AG09319 (cell line): Measurements from ENCODE around the gene NPHS1.

ENCODE experiments used
- DNase-seq: peaks from one replicate; pipeline ENCODE4 v3.0.0-alpha.2; 2010; ENCODE audit warnings: low read depth; ENCODE audit errors: extremely low read depth
- TF ChIP-seq, protein P1 (sequence below): IDR thresholded peaks from 2 replicates; pipeline ENCODE4 v1.5.1; 2011; ENCODE audit warnings: low read depth, mild to moderate bottlenecking, inconsistent platforms, low read length, moderate library complexity

NPHS1 gene

DNA sequence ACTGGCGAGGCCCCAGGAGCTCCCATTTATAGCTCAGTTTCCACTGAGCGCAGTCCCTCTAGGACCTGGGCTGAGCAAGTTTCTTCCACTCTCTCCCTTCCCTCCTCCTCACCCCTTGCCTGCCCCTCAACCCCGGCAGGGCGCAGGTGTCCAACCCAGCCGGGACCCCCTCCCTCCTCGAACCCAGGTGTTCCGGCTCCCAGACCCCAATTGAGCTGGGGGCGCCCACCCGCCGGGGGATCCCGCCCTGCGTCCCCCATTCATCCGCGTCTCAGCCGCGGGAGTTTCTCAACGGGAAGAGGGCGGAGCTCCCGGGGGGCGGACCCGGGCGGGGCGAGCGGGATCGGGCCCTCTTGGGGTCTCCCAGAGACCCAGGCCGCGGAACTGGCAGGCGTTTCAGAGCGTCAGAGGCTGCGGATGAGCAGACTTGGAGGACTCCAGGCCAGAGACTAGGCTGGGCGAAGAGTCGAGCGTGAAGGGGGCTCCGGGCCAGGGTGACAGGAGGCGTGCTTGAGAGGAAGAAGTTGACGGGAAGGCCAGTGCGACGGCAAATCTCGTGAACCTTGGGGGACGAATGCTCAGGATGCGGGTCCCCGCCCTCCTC is 4.3 kb upstream of the NPHS1 start, which contains the start of gene KIRREL2:
Gene KIRREL2 (plus strand): TSS at position 366 of the 604 bp plus-strand sequence. CDS start 209 bp downstream, at position 575.
- no peak for DNase-seq
- TF ChIP-seq, protein P1, sequence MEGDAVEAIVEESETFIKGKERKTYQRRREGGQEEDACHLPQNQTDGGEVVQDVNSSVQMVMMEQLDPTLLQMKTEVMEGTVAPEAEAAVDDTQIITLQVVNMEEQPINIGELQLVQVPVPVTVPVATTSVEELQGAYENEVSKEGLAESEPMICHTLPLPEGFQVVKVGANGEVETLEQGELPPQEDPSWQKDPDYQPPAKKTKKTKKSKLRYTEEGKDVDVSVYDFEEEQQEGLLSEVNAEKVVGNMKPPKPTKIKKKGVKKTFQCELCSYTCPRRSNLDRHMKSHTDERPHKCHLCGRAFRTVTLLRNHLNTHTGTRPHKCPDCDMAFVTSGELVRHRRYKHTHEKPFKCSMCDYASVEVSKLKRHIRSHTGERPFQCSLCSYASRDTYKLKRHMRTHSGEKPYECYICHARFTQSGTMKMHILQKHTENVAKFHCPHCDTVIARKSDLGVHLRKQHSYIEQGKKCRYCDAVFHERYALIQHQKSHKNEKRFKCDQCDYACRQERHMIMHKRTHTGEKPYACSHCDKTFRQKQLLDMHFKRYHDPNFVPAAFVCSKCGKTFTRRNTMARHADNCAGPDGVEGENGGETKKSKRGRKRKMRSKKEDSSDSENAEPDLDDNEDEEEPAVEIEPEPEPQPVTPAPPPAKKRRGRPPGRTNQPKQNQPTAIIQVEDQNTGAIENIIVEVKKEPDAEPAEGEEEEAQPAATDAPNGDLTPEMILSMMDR, result no peak

DNA sequence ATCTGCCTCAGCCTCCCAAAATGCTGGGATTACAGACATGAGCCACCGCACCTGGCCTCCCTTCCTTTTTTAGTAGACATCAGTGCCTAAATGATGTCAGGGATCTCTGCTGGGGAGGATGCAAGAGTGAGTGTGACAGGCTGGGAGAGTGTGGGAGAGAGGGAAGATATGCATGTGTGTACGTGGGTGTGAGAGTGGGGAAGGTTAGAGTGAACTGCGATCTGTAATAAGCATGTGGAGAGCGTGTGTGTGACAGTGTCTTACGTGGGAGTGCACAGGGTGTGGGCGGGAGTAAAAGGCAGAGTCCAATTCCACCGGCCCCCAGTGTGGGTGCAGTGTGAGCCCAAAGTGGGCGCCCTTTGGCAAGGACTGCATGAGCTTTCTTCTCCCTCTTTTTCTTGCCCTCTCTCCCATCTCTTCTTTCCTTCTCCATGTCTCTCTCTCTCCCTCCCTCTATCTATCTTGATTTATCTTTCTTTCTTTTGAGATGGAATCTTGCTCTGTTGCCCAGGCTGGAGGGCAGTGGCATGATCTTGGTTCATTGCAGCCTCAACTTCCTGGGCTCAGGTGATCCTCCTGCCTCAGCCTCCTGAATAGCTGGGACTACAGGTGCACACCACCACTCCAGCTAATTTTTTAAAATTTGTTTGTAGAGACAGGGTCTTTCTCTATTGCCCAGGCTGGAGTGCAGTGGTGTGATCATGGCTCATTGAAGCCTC is 893 bp upstream of the NPHS1 start:
- no peak for DNase-seq
- TF ChIP-seq, protein P1, result no peak

DNA sequence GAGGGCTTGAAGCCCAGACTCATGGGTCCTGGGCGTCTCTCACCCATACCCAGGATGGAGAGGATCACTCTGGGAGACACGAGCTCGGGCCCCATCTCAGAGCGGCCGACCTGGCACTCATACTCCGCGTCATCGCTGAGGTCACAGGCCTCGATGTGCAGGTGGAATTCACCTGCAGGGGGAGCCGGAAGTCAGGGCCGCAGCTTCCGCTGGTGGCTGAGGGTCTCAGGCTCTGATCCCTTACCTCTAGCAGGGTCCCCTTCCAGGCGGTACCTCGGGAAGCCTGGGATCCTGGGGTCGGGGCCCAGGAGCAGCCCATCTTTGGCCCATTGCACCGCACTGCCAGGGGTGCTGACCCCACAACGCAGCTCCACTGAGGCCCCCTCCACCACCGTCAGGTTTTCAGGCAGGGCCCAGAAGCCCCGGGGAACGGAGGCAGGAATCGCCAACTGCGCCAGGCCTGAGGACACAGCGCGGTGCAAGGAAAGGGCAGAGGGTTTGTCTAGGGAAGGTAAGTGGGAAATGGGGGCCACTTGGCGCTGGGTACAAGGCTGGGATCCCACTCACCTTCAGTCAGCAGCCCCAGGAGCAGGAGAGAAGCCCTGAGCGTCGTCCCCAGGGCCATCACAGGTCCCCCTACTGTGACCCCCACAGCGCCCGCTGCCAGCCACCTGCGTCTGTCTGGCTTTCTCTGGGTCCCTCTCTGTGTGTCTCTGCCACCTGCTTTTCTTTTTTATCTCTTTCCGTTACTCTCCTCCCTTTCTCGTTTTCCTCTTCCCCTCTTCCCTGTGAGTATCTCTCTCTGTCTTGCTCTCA is 883 bp downstream of the NPHS1 start:
- no peak for DNase-seq
- TF ChIP-seq, protein P1, result no peak

DNA sequence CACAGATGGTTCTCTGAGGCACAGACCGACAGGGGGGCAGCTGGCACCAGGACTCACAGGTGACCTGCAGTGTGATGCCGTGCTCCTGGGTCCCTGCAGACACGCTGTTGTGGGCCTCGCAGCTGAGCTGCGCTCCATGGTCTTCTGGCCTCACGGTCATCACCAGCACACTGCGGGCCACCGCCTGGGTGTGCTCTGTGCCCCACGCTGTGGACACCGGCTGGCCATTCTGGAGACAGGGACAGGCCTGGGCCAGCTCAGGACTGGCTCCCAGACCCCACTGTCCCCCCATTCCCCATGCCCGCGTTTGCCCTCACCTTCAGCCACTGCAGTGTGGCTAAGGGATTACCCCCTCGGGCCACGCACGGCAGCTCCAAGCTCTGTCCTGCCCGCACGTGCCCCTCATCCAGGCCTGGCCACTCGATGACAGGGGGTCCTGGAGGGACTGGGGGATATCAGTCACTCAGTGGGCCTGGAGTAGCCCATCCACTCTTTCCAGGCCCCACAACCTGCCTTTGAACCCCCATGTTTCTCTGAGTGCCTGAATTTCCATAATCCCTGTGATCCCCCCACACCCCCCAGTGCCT is 3.3 kb downstream of the NPHS1 start:
- DNase-seq, result no peak
- TF ChIP-seq, protein P1, result no peak

DNA sequence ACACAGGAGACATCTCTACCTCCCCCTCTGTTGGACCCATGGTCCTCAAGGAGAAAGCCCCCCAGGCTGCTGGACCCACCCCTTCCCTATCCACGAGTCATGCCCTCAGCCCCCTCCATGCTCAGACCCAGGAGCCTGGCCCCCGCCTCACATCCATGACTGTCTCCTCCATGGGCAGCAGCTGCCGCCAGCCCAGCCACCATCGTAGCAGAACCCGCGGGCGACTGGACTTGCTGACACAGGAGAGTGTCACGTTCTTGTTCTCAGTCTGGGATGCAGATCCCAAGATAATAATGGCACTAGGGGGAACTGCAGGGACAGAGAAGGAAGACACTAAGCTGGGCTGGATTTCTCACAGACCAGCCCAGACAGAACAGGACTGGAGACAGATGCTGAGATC is 3.8 kb downstream of the NPHS1 start:
- TF ChIP-seq, protein P1, result no peak
- DNase-seq, result no peak

DNA sequence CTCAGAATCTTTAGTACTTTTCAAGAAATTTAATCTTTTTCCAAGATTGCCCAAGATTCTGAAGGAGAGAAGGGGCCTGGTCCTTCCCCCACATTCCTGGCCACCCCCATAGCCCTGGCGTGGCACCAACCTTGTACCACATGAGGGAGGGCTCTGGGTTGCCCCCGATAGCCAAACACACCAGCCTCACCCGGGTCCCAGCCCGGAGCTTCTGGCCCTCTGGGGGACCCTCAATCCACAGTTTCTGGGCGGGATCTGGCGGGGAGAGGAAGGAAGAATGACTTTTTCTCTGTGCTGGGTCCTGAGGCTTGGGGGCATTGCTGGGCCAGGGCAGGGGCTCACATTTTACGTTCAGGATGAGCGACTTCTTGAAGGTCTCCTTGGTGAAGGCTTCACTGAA is 4.4 kb downstream of the NPHS1 start:
- TF ChIP-seq, protein P1, result no peak
- no peak for DNase-seq
